ENCODE measurements around the gene NAV2. TPM values are rescaled to one million over a fixed set of nuclear protein-coding genes. Genes with fewer than 3 reads are reported as not detected.
"Not testable (repeated sequence)": the region's sequence is repeated elsewhere in the genome, so short reads cannot be mapped to it uniquely, and the experiment has no call there.

Gene NAV2
- total and polyA plus RNA-seq, 2 donors from 2014 or later = 5.9 to 37.7 TPM

DNA sequence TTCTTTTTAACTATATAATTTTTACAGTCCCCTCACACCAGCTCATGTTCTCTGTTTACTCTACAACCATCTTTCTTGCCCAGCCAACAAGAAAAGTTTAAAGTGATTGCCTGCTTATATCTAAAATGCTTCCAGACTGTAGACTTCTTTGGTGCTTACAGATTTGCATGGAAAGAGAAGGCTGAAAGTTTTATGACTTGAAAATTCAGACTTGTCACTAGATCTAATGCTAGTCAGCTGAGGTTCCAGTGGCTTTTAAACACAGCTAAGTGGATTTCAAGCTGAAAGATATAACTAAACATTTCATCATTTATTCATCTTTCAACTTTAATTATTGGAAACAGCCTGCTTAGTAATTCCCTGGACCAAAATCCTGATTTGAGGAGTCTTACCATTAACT, 178.4 kb downstream of the NAV2 start:
- H3K36me3 ChIP-seq (ENCODE audit: control insufficient read depth in 2 of 3, insufficient read depth in 3 of 3, low read length in 3 of 3) = no peaks in the 10 kb centered on the region
- H3K4me1 ChIP-seq (ENCODE audit: control insufficient read depth in 2 of 3, insufficient read depth in 2 of 3, low read depth in 1 of 3, low read length in 3 of 3) = no peaks in the 10 kb centered on the region
- H3K27me3 ChIP-seq (ENCODE audit: control insufficient read depth, insufficient read depth, low read length) = no peaks in the 10 kb centered on the region
- DNase-seq = no peak
- no peak overlapping the region for H3K4me3 ChIP-seq (ENCODE audit: low read length in 3 of 3)
- H3K9me3 ChIP-seq (ENCODE audit: control insufficient read depth in 2 of 3, insufficient read depth in 1 of 3, low read length in 3 of 3) = no peaks in the 10 kb centered on the region
- no peak overlapping the region for H3K27ac ChIP-seq (ENCODE audit: low read depth in 2 of 2, low read length in 2 of 2)
- TF ChIP-seq CTCF (IDR thresholded peaks at IDR 0.05; ENCODE audit: borderline replicate concordance, extremely low read depth, insufficient read depth) = no peak
- H3K9ac ChIP-seq (ENCODE audit: low read length in 3 of 3) = no peak overlapping the region
- intact Hi-C loops (cut with DNase I) = no loop called here
- no peak for FAIRE-seq

- Histone ChIP-seq H3K27me3 (ENCODE audit: control insufficient read depth, insufficient read depth, low read length) (no peaks in the 10 kb centered on the region), H3K9ac (ENCODE audit: low read length in 3 of 3) (no peak overlapping the region), H3K4me3 (ENCODE audit: low read length in 3 of 3) (no peak overlapping the region), H3K9me3 (ENCODE audit: control insufficient read depth in 2 of 3, insufficient read depth in 1 of 3, low read length in 3 of 3) (no peaks in the 10 kb centered on the region), H3K27ac (ENCODE audit: low read depth in 2 of 2, low read length in 2 of 2) (no peak overlapping the region), H3K4me1 (ENCODE audit: control insufficient read depth in 2 of 3, insufficient read depth in 2 of 3, low read depth in 1 of 3, low read length in 3 of 3) (no peaks in the 10 kb centered on the region), H3K36me3 (ENCODE audit: control insufficient read depth in 2 of 3, insufficient read depth in 3 of 3, low read length in 3 of 3) (no peaks in the 10 kb centered on the region)
- no peak for TF ChIP-seq CTCF (IDR thresholded peaks at IDR 0.05; ENCODE audit: borderline replicate concordance, extremely low read depth, insufficient read depth)
- no peak for FAIRE-seq
- intact Hi-C loops (cut with DNase I) = no loop called here
- DNase-seq = no peak
Measured at GRCh38 chr11:19892387-19892786, 179.8 kb downstream of the NAV2 start.

- Histone ChIP-seq H3K9ac (ENCODE audit: low read length in 3 of 3) (no peak overlapping the region), H3K36me3 (ENCODE audit: control insufficient read depth in 2 of 3, insufficient read depth in 3 of 3, low read length in 3 of 3) (no peaks in the 10 kb centered on the region), H3K9me3 (ENCODE audit: control insufficient read depth in 2 of 3, insufficient read depth in 1 of 3, low read length in 3 of 3) (no peaks in the 10 kb centered on the region), H3K4me1 (ENCODE audit: control insufficient read depth in 2 of 3, insufficient read depth in 2 of 3, low read depth in 1 of 3, low read length in 3 of 3) (no peaks in the 10 kb centered on the region), H3K27ac (ENCODE audit: low read depth in 2 of 2, low read length in 2 of 2) (no peak overlapping the region), H3K27me3 (ENCODE audit: control insufficient read depth, insufficient read depth, low read length) (no peaks in the 10 kb centered on the region), H3K4me3 (ENCODE audit: low read length in 3 of 3) (no peak overlapping the region)
- DNase-seq (no peak), FAIRE-seq (no peak)
- intact Hi-C loops (cut with DNase I) = no loop called here
- TF ChIP-seq CTCF (IDR thresholded peaks at IDR 0.05; ENCODE audit: borderline replicate concordance, extremely low read depth, insufficient read depth) = no peak
Measured at GRCh38 chr11:19892876-19893275, 180.2 kb downstream of the NAV2 start.

GRCh38 chr11:19894404-19894803, 181.8 kb downstream of the NAV2 start:
- Histone ChIP-seq H3K36me3 (ENCODE audit: control insufficient read depth in 2 of 3, insufficient read depth in 3 of 3, low read length in 3 of 3) (no peaks in the 10 kb centered on the region), H3K27ac (ENCODE audit: low read depth in 2 of 2, low read length in 2 of 2) (no peak overlapping the region), H3K9me3 (ENCODE audit: control insufficient read depth in 2 of 3, insufficient read depth in 1 of 3, low read length in 3 of 3) (no peaks in the 10 kb centered on the region), H3K4me1 (ENCODE audit: control insufficient read depth in 2 of 3, insufficient read depth in 2 of 3, low read depth in 1 of 3, low read length in 3 of 3) (no peaks in the 10 kb centered on the region), H3K9ac (ENCODE audit: low read length in 3 of 3) (no peak overlapping the region), H3K4me3 (ENCODE audit: low read length in 3 of 3) (no peak overlapping the region), H3K27me3 (ENCODE audit: control insufficient read depth, insufficient read depth, low read length) (no peaks in the 10 kb centered on the region)
- FAIRE-seq = no peak
- intact Hi-C loops (cut with DNase I) = no loop called here
- TF ChIP-seq CTCF (IDR thresholded peaks at IDR 0.05; ENCODE audit: borderline replicate concordance, extremely low read depth, insufficient read depth) = no peak
- DNase-seq = no peak

- H3K9ac ChIP-seq (ENCODE audit: low read length in 3 of 3); H3K4me1 ChIP-seq (ENCODE audit: control insufficient read depth in 2 of 3, insufficient read depth in 2 of 3, low read depth in 1 of 3, low read length in 3 of 3); intact Hi-C loops (cut with DNase I); H3K4me3 ChIP-seq (ENCODE audit: low read length in 3 of 3); H3K36me3 ChIP-seq (ENCODE audit: control insufficient read depth in 2 of 3, insufficient read depth in 3 of 3, low read length in 3 of 3); FAIRE-seq; DNase-seq; H3K9me3 ChIP-seq (ENCODE audit: control insufficient read depth in 2 of 3, insufficient read depth in 1 of 3, low read length in 3 of 3); H3K27ac ChIP-seq (ENCODE audit: low read depth in 2 of 2, low read length in 2 of 2); H3K27me3 ChIP-seq (ENCODE audit: control insufficient read depth, insufficient read depth, low read length): not testable (repeated sequence)
Measured at GRCh38 chr11:19895037-19895436, 182.4 kb downstream of the NAV2 start.

Measured in kidney (tissue), 14 donors.